Measurements from ENCODE around the gene VPS13C.
"Not testable (repeated sequence)": the region's sequence is repeated elsewhere in the genome, so short reads cannot be mapped to it uniquely, and the experiment has no call there.

Gene VPS13C

GRCh38 chr15:62057341-62057980 lies 2.8 kb downstream of the VPS13C start:
- no peak for TF ChIP-seq CTCF (IDR thresholded peaks at IDR 0.05; ENCODE audit: low read depth, low read length)

GRCh38 chr15:62054979-62055378 lies 5.3 kb downstream of the VPS13C start:
- no peak for TF ChIP-seq CTCF (IDR thresholded peaks at IDR 0.05; ENCODE audit: low read depth, low read length)
- H3K4me3 ChIP-seq (ENCODE audit: low read depth, low read length) = no peak overlapping the region

More at GRCh38 chr15:62057341-62057980, 2.8 kb downstream of the VPS13C start:
- no peak overlapping the region for H3K4me3 ChIP-seq (ENCODE audit: low read depth, low read length)

- H3K4me3 ChIP-seq (ENCODE audit: low read depth, low read length) = no peak overlapping the region
- no peak for TF ChIP-seq CTCF (IDR thresholded peaks at IDR 0.05; ENCODE audit: low read depth, low read length)
Observed at GRCh38 chr15:62053439-62054085, 6.7 kb downstream of the VPS13C start.

- H3K4me3 ChIP-seq (ENCODE audit: low read depth, low read length) = no peak overlapping the region
- no peak for TF ChIP-seq CTCF (IDR thresholded peaks at IDR 0.05; ENCODE audit: low read depth, low read length)
Observed at GRCh38 chr15:62052713-62053112, 7.5 kb downstream of the VPS13C start.

GRCh38 chr15:62051166-62051565 lies 9.1 kb downstream of the VPS13C start:
- TF ChIP-seq CTCF (IDR thresholded peaks at IDR 0.05; ENCODE audit: low read depth, low read length) = no peak
- no peak overlapping the region for H3K4me3 ChIP-seq (ENCODE audit: low read depth, low read length)

- TF ChIP-seq CTCF (IDR thresholded peaks at IDR 0.05; ENCODE audit: low read depth, low read length) = no peak
- no peak overlapping the region for H3K4me3 ChIP-seq (ENCODE audit: low read depth, low read length)
Observed at GRCh38 chr15:62050115-62050514, 10.1 kb downstream of the VPS13C start.

- not testable (repeated sequence) for H3K4me3 ChIP-seq (ENCODE audit: low read depth, low read length)
Observed at GRCh38 chr15:62048254-62048653, 12.0 kb downstream of the VPS13C start.

Data from WI38 (cell line).